GM18519 (cell line): ENCODE results near the gene SPTBN1.
"Not testable (repeated sequence)": the region's sequence is repeated elsewhere in the genome, so short reads cannot be mapped to it uniquely, and the experiment has no call there.

Experiments
- ATAC-seq: cut with Tn5 transposase; IDR thresholded peaks from one replicate; pipeline ENCODE4 v1.9.1; 2021; ENCODE audit warnings: mild to moderate bottlenecking, moderate library complexity; ENCODE audit not compliant: unreplicated experiment, low FRiP score

The SPTBN1 gene

DNA sequence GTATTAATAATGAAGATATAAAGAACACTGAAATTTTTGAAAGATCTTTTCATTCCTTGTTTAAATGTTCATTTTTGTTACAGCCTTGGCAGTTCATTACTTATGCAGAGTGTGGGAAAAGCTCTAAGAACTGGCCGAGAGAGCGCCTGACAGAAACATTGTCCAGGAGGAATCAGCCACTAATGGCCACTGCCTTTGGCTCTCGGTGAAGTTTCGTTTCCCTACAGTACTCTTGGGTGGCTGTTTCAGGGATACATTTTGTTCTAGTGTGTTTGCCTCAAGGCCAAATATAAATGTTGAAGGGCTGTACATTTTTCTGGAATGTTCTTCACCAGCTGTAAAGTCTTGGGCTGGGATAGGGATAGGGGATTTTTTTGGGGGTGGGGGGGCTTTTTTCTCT is 10.7 kb downstream of the SPTBN1 start:
- no peak for ATAC-seq

DNA sequence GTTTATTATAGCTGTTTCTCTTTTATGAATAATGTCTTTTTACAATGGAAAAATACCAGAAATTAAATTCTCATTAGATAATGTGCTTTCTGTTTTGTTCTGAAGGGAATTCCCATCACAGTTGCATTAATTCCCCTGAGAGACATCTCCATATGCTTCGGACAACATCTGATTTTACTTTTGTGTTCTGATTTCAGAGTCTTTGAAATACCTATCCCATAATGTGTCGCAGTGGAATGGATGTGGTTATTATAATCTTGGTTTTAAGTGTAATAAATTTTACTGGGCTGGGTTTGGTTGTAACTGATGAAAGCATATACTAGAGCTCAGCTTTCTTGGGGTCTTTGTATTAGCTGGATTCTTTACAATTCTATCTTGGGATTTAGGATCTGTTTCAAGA is 12.5 kb downstream of the SPTBN1 start:
- no peak for ATAC-seq

DNA sequence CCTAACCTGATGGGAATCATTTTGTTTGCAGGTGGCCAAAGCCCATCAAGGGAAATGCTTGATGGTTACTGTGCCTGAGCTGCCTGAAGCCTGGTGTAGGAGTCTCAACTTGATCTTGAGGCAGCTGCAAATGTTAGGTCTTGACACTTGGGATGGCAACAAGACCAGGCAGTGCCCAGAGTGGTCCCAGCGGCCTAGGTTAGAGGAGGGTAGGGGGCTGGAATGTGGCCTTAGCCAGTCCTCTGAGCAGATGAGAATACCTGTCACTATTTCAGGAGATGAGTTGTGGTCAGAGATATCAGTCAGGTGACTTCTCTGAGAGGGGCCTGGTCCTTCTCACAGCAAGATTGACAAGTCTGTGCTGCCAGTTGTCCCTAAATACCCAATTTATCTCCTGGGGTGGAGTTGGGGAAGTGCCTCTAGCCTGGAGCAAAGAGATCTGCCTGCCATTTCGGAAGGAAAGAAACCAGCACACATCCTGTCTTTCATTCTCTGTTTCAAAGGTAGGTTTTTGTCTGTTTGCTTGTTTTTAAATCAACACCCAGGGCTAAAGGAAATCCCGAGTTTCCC is 13.4 kb downstream of the SPTBN1 start:
- ATAC-seq, result no peak

DNA sequence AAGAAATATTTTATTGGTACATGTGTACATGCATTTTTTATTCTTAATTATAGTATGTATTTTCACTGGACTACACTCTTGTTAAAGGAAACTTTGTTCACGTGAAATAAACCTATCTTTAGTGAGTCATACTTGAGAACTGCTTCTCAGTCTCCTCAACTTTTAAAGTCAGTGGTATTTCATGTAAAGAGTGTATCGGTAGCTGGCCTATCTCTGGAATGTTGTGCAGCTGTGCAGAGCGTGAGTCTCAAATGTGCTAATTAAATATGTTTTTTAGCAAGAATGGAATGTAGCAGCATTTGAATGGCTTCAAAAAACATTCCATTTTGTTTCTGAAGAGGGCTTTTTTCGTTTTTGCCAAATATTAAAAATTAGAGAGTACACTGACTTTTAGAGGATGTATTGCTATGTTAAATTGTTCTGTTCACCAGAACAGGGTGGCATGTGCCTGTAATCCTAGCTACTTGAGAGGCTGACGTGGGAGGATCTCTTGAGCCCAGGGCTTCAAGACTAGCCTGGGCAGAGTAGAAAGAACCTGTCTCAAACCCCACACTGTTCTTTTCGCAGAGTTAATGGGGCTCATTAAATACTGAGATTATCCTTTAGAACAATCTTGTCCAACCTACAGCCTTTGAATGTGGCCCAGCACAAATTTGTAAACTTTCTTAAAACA is 14.3 kb downstream of the SPTBN1 start:
- peak; percentile 4 for ATAC-seq

DNA sequence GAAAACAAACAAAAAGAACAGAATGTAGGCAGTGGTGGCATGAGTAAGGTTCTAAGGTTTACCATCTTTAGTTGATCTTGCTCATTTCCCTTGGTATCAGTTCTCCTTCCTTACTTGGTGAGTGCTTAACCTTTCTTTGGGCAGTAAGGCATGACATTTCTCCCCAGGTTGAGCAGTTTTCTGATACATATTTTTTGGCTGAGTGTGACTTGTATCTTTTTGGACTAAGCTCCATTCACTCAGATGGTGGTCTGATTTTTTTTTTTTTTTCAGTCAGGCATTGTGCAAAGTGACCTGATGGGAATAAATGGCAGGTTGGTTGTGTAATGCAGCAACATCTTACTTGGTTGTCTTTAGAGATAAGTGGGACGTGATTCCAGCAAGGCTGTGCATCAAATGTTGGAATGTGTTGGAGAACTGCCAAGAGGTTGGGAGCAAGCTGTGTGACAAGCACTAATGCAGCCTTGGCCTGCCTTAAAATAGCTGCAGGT is 15.1 kb downstream of the SPTBN1 start:
- ATAC-seq, result peak; percentile 82

DNA sequence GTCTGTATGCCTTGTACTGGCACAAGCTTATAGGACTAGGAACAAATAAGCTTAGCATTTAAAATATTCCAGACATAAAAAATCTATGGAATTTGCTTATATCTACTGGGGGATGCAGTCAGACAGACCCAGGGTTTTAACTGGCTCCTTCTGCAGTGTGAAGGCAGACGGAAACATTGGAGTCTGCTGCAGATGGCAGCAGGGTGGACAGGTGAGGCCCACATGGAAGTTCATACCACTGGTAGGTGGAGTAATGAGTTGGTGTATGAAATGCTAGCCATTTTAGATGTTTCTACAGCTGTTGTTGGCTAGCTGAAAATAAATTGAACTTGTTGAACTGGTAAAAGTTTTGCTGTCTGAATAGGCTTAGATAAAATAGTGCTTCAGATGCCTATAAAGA is 17.7 kb downstream of the SPTBN1 start:
- ATAC-seq, result no peak

DNA sequence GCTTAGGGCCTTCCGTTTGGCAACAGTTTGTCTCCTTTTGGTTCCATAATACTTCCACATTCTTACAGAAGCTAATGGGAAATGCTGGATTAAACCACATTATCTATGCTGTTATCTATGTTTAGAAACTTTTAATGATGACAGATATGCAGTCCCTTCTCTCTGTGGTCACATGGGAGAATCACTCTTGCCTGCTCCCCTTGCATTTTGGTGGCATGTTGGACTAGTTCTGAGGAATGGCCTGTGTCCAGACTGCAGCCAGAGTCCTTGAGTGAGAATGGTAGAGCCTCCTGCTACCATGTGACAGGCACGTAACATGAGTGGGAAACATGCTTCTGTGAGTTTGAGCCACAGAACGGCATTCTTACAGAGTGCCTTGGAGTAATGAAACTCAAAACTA is 19.2 kb downstream of the SPTBN1 start:
- no peak for ATAC-seq

DNA sequence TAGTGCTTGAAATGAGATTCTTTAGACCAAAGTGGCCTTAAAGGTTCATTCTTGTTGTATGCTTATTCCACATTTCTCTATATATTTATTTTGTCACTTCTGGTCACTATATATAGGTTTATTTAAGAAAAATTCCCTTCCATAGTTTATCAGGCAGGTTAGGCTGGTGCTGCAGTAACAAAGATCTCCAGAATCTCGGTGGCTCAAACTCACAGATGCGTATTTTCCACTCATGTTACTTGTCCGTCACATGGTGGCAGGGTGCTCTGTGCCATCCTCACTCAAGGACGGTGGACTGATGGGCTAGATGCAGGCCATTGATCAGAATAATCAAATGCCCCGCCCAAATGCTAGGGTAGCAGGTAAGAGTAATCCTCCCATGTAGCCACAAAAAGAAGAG is 19.8 kb downstream of the SPTBN1 start:
- ATAC-seq, result no peak

DNA sequence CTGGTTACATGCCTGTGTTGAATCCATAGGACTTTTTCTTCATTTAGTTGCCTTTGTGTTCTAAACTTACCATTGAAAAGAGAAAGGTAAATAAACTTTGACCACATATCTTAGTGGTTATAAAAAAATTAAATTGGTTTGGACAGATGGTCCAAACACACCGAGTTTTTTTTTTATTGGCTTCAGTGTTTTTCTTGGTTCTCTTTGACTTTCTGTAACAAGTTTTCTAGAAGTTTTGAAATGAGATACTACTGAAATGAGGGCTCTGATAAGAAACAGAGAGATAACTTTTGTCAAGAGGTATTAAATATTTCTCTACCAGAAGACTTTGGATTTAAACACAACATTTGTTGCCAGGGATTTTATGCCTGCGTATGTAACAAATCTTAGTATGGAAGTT is 20.7 kb downstream of the SPTBN1 start:
- ATAC-seq, result no peak

DNA sequence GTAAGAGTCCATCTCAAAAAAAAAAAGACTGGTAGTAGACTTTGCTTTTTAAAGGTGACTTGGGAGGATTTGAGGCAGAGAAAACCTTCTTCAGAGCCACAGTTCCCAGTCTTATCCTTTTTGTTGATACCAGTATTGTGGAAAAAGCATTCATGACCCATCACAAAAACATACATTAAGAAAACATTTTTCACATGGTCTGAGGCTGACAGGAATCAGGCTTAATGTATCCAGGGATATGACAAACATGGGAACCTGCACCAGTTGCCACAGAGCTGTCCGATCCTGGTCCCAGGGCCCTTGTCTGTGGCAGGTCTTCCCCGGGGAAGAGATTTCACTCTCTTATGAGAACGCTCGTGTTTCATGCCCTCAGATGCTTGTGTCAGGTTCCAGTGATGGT is 21.8 kb downstream of the SPTBN1 start:
- ATAC-seq, result no peak

DNA sequence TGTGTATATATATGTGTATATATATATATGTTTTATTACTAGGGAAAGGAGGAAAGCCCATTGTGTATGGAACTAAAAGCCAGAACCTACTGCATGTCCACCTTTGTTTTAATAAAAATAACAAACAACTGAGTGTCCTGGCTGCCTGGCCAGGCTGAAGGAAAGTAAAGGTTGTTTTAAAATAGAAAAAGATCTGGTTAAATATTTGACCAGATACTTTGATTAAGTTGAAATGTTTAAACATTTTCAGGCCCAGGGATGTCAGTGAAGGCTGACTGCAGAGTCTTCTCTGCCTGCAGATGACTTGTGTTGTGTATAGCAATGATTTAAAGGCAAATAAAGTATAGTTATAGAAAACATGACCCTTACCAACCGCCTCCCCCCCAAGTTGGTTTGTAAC is 22.8 kb downstream of the SPTBN1 start:
- no peak for ATAC-seq

DNA sequence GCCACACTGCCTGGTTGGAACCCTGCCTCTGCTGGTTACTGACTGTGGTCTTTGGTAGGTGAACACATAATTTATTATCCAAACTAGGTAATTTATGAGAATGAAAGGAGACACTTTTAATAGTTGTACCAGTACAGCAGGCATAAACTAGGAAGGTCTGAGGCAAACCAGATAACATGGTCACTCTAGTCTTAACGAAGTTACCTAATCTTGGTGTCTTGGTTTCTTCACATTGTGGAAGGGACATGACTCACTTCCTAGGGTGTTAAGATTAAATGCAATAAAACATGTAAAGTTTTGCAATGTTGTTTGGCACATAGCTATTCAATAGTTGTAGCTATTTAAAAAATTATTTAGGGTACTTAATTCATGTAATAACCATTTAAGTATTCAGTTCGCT is 23.3 kb downstream of the SPTBN1 start:
- no peak for ATAC-seq

DNA sequence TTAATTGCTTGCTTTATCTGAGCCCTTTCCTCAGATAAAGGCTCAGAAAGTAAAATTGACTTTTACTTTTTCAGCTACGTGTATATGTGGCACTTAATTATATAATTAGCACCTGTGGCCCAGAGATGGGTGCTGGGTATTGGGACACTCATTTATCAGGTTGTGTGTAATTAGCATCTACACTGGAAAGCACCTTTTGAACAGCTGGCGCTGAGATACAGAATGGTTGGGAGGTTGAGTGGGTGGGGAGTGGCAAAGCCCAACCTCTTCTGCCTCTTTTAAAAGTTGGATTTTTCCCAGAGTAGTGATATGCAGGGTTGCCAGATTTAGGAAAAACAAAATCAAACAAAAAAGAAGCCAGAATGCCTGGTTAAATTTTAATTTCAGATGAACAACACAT is 23.9 kb downstream of the SPTBN1 start:
- ATAC-seq, result no peak

DNA sequence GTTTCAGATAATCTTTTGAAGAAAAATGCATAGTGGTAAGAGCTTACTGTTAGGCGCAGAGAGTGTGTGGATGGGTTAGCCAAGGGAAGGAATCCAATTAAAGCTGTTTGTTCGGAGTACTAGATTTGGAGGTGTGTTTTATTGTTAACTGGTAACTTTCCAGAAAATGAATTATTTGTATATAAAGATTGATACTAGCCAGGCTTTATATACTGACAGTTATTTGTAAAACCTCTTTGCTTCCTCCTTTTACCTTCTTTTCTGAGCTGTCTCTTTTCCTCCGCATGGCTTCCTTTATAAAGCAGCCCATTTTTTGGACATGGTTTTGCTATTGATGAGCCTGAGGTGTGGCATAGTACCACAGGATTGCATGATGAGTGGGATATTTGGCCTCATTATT is 25.6 kb downstream of the SPTBN1 start:
- no peak for ATAC-seq

DNA sequence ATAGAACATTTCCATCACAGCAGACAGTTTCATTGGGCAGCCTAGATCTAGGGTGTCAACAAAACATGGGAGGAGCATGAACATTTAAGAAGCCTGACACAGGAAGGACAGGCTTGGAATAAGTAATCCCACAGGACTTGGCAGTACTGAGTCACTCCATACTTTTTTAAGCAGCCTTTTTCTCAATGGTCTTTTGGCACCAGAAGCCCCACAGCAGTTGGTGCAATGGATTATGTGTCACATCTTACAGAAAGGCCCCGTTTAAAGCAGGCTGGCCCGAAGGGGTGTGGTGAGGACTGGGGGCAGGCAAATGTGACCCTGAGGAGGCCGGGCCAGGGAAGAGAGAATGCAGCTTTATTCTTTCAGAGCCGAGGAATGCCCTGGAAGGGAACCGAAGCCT is 26.6 kb downstream of the SPTBN1 start:
- ATAC-seq, result no peak

DNA sequence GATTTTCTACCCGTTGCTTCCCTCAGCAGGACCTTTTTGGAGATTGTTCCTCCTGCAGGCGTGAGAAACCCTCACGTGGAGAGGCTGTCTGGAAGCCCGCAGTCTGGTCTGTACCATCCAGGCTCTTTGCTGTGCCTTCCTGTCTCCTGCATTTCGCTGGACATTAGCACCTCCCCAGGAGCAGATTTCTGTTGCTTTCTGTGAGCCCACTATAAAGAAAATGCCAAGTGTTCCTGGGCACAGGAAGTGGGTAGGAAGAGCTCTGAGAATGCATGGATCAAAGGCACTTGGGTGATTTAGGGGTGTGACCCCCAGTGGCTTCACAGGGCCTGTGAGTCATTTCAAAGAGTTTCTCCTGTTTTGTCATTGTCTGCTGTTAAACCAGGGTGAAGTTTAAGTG is 27.3 kb downstream of the SPTBN1 start:
- ATAC-seq, result no peak

DNA sequence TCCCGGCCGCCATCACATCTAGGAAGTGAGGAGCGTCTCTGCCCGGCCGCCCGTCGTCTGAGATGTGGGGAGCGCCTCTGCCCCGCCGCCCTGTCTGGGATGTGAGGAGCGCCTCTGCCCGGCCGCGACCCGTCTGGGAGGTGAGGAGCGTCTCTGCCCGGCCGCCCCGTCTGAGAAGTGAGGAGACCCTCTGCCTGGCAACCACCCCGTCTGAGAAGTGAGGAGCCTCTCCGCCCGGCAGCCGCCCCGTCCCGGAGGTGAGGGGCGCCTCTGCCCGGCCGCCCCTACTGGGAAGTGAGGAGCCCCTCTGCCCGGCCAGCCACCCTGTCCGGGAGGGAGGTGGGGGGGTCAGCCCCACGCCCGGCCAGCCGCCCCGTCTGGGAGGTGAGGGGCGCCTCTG is 29.6 kb downstream of the SPTBN1 start:
- not testable (repeated sequence) for ATAC-seq

DNA sequence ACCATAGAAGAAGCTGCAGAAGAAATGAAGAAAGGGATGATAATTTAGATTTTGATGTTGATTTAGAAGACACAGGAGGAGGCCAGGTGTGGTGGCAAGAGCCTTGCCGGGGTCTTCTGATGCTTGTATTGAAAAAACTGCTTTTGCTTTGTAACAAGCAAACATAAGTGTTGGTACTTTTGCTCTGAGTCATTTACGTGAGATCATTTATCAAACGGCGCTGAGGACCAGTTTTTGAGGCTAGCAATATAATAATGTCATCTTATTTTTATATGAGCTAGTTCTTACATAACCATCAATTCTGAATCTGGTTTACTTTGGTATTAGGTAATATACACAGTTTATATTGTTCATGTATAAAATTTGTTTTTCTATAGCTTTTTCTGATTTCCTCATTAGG is 30.6 kb downstream of the SPTBN1 start:
- no peak for ATAC-seq

DNA sequence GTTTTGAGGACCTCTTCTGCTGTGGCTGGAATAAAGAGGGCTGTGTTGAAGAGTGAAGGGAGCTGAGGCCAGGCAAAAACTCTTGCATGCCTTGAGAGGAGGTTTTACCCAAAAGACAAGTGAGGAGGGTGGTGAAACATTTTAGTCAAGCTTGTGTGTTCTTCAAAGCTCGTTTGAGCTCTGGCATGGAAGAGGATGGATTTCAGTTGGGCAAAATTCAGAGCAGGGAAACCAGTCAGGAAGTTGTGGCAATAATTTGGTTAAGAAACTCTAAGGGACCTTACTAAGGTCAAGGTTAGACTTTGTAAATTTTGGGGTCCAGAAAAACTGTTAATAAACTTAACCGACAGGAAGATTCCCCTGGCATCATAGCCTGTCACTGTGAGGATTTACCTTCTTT is 34.7 kb downstream of the SPTBN1 start:
- no peak for ATAC-seq

DNA sequence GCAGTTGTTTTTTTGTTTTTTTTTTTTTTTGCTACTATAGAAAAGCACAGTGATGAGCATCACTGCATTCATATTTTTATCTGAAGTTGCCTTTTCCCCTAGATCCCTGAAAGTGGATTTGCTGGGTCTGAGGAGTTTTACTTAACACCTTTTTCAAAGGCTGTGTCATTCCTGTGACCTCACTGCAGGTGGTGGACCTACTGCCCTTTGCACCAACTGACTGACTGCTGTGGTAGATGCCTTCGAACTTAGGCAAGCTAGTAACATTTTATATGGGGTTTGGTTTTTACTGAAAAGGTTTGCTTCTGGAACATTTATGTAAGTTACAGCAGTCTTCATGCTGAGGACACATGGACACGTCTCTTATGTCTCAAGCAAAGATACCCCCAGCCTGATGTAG is 36.2 kb downstream of the SPTBN1 start:
- ATAC-seq, result no peak

DNA sequence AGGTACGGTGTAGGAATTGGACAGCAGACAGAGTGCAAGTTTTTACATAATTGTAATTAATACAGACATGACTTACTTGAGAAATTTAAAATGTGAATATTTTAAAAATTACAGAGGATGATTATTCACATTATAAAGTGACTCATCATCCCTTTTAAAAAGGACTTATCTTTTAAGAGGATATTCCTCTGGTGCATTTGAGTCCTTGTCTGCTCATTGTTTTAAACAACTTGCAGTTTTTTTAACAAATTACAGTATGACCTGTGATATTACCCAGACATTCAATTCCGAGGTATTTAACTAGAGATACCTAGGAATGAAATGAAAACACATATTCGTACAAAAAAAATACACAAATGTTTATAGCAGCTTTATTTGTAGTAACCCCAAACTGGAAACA is 38.0 kb downstream of the SPTBN1 start:
- ATAC-seq, result no peak

DNA sequence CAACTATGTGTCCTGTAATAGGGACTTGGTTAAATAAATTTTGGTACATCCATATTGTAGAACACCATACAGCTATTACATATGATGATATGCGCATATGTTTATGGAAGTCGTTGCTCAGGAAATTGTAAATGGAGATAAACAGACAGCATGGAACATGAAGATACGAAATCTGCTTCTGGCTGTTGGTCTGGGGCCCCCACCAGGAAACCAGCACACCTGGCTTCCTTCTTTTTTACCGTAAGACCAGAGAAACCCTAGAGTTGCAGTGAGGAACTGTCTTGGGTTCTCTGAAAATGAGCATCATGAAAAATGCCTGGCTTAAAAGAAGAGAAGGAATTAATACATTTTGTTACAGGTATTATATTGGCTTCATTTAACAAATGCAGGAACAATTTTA is 40.8 kb downstream of the SPTBN1 start:
- no peak for ATAC-seq
